A549 treated with AZD9567 at 1 μM for 4 hours (cell line): Measurements from ENCODE around the gene CFAP77. TPM values are rescaled to one million over a fixed set of nuclear protein-coding genes. Genes with fewer than 3 reads are reported as not detected.

ENCODE experiments used
- total RNA-seq: library from RNA; stranded (reverse); fragments of 200-300 nt; extraction: Qiagen RNA extraction; gene quantifications from 5 replicates; pipeline ENCODE4 v1.2.3, GENCODE V29; 2022; ENCODE audit not compliant: insufficient read depth

CFAP77 gene
- total RNA-seq = 0.07 to 0.14 TPM (median 0.12 TPM) in 4 of 5 replicates, not detected in the other

GRCh38 chr9:132409828-132410528, at the start of gene CFAP77:
Gene CFAP77, plus strand, starts transcription at chr9:132410211. Its CDS starts 61 bp downstream, at chr9:132410272.

DNA sequence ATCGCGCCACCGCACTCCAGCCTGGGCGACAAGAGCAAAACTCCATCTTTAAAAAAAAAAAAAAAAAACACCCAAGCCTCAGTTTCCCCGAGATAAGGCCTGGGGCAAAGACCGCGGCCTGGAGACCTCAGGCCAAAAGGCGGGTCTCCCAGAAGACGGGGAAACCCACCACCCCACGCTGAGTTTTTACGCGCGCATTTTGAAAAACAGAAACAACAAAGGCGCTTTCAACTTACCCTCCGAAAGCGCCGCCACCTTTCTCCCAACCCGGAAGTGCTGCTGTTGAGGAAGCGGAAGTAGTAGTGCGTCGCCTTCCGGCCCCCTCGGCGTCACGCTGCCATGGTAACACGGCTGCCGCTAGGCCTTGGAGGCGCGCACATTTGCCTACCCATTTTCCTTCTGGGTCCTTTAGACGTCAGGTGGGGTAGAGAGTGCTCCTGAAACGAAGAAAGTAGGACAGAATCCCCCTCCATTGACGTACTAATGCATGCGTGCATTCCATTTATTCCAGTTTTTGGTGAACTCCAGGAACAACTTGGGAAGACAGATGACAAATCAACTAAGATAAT, 3.4 kb upstream of the CFAP77 start, which contains the start of gene TTF1:
Gene TTF1 (minus strand): TSS at position 287 of the 569 bp plus-strand sequence. CDS start 4,019 bp downstream, outside the sequence.

DNA sequence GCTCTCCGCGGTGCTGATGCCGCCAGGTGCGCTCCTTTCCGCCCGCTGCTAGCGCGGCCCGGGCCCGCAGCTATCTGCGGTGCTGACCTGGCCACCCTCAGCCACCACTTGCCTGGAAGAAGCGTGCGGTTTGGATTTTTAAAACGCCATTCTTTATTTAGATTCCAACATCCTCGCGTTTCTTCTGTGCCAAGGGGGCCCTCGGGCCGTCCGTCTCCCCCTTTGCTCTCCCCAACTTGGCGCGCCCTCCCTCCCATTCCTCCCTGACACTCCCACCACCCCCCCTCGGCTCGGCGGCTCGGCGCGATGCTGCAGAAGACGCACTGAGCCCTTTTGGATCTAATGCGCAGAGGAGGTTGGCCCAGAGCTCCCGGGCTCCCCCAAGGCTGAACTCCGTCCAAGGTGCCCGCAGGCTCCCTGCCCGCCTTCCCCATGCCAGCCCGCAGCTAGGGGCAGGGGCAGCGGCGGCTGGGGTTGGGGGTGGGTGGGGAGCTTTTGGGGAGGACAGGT, 172.3 kb downstream of the CFAP77 start, which contains the start of gene BARHL1:
Gene BARHL1 (plus strand): TSS at position 331 of the 510 bp plus-strand sequence. CDS start 192 bp downstream, outside the sequence.

Other genes starting within 250 kb of the CFAP77 start
- 1.5 to 4.0 TPM (median 1.8 TPM) in 5 replicates for gene NTNG2, start 248.2 kb upstream of the CFAP77 start, total RNA-seq
- 18.3 to 20.1 TPM (median 18.7 TPM) in 5 replicates for gene SETX, start 55.2 kb upstream of the CFAP77 start, total RNA-seq
- 13.5 to 18.4 TPM (median 14.2 TPM) in 5 replicates for gene TTF1, start 3.4 kb upstream of the CFAP77 start, total RNA-seq
- not detected in 5 replicates for gene BARHL1, start 172.4 kb downstream of the CFAP77 start, total RNA-seq